H9 (cell line): ENCODE data around the gene RORC. TPM values are rescaled to one million over a fixed set of nuclear protein-coding genes. Genes with fewer than 3 reads are reported as not detected.

Source experiments
- DNase-seq: peaks from one replicate; pipeline ENCODE4 v3.0.0-alpha.2; 2017
- H2AFZ ChIP-seq: one replicate; pipeline ENCODE4 v1.6.1; 2013; ENCODE audit warnings: mild to moderate bottlenecking, low read length, control low read depth, moderate library complexity
- H2AK5ac ChIP-seq: 2 replicates; pipeline ENCODE4 v1.6.1; 2013; ENCODE audit warnings: low read length, control low read depth, mixed read lengths; ENCODE audit not compliant: insufficient read length
- H2BK120ac ChIP-seq: one replicate; pipeline ENCODE4 v1.6.1; 2013; ENCODE audit warnings: low read depth, mild to moderate bottlenecking, low read length, control low read depth, inconsistent platforms; ENCODE audit not compliant: poor library complexity, severe bottlenecking
- H2BK12ac ChIP-seq: 2 replicates; pipeline ENCODE4 v1.6.1; 2013; ENCODE audit warnings: low read length, control low read depth, mixed read lengths, low read depth; ENCODE audit not compliant: insufficient read length
- H2BK15ac ChIP-seq: 2 replicates; pipeline ENCODE4 v1.6.1; 2013; ENCODE audit warnings: low read depth, low read length, control low read depth
- H2BK20ac ChIP-seq: one replicate; pipeline ENCODE4 v1.6.1; 2013; ENCODE audit warnings: low read depth, mild to moderate bottlenecking, low read length, control low read depth, inconsistent platforms; ENCODE audit not compliant: poor library complexity, severe bottlenecking
- H2BK5ac ChIP-seq: 2 replicates; pipeline ENCODE4 v1.6.1; 2013; ENCODE audit warnings: low read length, control low read depth, mixed read lengths; ENCODE audit not compliant: insufficient read length
- H3K14ac ChIP-seq: 2 replicates; pipeline ENCODE4 v1.6.1; 2013; ENCODE audit warnings: low read length, control low read depth; ENCODE audit not compliant: insufficient read depth
- H3K18ac ChIP-seq: 2 replicates; pipeline ENCODE4 v1.6.1; 2013; ENCODE audit warnings: low read depth, mild to moderate bottlenecking, mixed read lengths, low read length, control low read depth; ENCODE audit not compliant: insufficient read length
- H3K23ac ChIP-seq: 2 replicates; pipeline ENCODE4 v1.6.1; 2013; ENCODE audit warnings: low read length, control low read depth, mixed read lengths, low read depth; ENCODE audit not compliant: insufficient read length
- H3K23me2 ChIP-seq: 2 replicates; pipeline ENCODE4 v1.6.1; 2013; ENCODE audit warnings: low read depth, mild to moderate bottlenecking, mixed read lengths, low read length, control low read depth; ENCODE audit not compliant: insufficient read length, poor library complexity, severe bottlenecking
- H3K27ac ChIP-seq: 2 replicates; pipeline ENCODE4 v1.5.1; 2013; ENCODE audit warnings: low read length, control low read depth, mixed read lengths, low read depth; ENCODE audit not compliant: insufficient read length
- H3K27me3 ChIP-seq: 2 replicates; pipeline ENCODE4 v1.6.1; 2013; ENCODE audit warnings: low read length, control low read depth, inconsistent platforms; ENCODE audit not compliant: insufficient read depth
- H3K4ac ChIP-seq: 2 replicates; pipeline ENCODE4 v1.6.1; 2013; ENCODE audit warnings: low read depth, mild to moderate bottlenecking, control low read depth, inconsistent platforms, low read length, moderate library complexity
- H3K4me1 ChIP-seq: 2 replicates; pipeline ENCODE4 v1.6.1; 2013; ENCODE audit warnings: low read length, control low read depth, inconsistent platforms; ENCODE audit not compliant: insufficient read depth
- H3K4me2 ChIP-seq: 2 replicates; pipeline ENCODE4 v1.6.1; 2013; ENCODE audit warnings: low read length, control low read depth, mixed read lengths; ENCODE audit not compliant: insufficient read length, insufficient read depth
- H3K56ac ChIP-seq: 2 replicates; pipeline ENCODE4 v1.6.1; 2013; ENCODE audit warnings: low read depth, mild to moderate bottlenecking, mixed read lengths, low read length, control low read depth; ENCODE audit not compliant: insufficient read length
- H3K79me1 ChIP-seq: 2 replicates; pipeline ENCODE4 v1.6.1; 2013; ENCODE audit warnings: low read depth, mild to moderate bottlenecking, moderate library complexity, low read length, control low read depth, inconsistent platforms; ENCODE audit not compliant: insufficient read depth, poor library complexity, severe bottlenecking
- H3K79me2 ChIP-seq: 2 replicates; pipeline ENCODE4 v1.6.1; 2013; ENCODE audit warnings: low read length, control low read depth, inconsistent platforms; ENCODE audit not compliant: insufficient read depth
- H3K9ac ChIP-seq: 2 replicates; pipeline ENCODE4 v1.6.1; 2013; ENCODE audit warnings: low read length, control low read depth, mixed read lengths; ENCODE audit not compliant: insufficient read length; ENCODE audit errors: extremely low read depth
- H3K9me3 ChIP-seq: one replicate; pipeline ENCODE4 v1.6.1; 2013; ENCODE audit warnings: low read depth, low read length, inconsistent platforms; ENCODE audit not compliant: control insufficient read depth
- H3T11ph ChIP-seq: one replicate; pipeline ENCODE4 v1.6.1; 2013; ENCODE audit warnings: mild to moderate bottlenecking, low read length, control low read depth, inconsistent platforms
- H4K20me1 ChIP-seq: one replicate; pipeline ENCODE4 v1.6.1; 2013; ENCODE audit not compliant: control insufficient read depth, insufficient read length, insufficient read depth
- H4K5ac ChIP-seq: 2 replicates; pipeline ENCODE4 v1.6.1; 2013; ENCODE audit warnings: low read depth, mild to moderate bottlenecking, mixed read lengths, low read length, control low read depth; ENCODE audit not compliant: insufficient read length
- H4K8ac ChIP-seq: replicated peaks from 2 replicates; pipeline ENCODE4 v1.6.1; 2013; ENCODE audit warnings: low read length, control low read depth, mixed read lengths, low read depth; ENCODE audit not compliant: insufficient read length
- H4K91ac ChIP-seq: 2 replicates; pipeline ENCODE4 v1.6.1; 2013; ENCODE audit warnings: low read depth, mild to moderate bottlenecking, moderate library complexity, mixed read lengths, low read length, control low read depth; ENCODE audit not compliant: insufficient read length
- H3K27ac Mint-ChIP-seq, 3 experiments: 2 replicates in 2 of 3; 3 replicates in 1 of 3; pipeline ENCODE4 v1.8.0; 2020 to 2021; ENCODE audit warnings: mixed read lengths in 3 of 3, mild to moderate bottlenecking in 1 of 3, moderate library complexity in 1 of 3
- H3K27me3 Mint-ChIP-seq: 2 replicates; pipeline ENCODE4 v1.8.0; 2021; ENCODE audit warnings: low read depth, mild to moderate bottlenecking, moderate library complexity, mixed read lengths
- H3K36me3 Mint-ChIP-seq, 3 experiments: 2 replicates in 2 of 3; 3 replicates in 1 of 3; pipeline ENCODE4 v1.8.0; 2020 to 2021; ENCODE audit warnings: low read depth in 3 of 3, mixed read lengths in 3 of 3; ENCODE audit not compliant: insufficient read depth in 1 of 3
- H3K4me1 Mint-ChIP-seq, 2 experiments: 2 replicates each; pipeline ENCODE4 v1.8.0; 2020; ENCODE audit warnings: mixed read lengths in 2 of 2
- H3K4me3 Mint-ChIP-seq, 2 experiments: 2 replicates in 1 of 2; 3 replicates in 1 of 2; pipeline ENCODE4 v1.8.0; 2020 to 2021; ENCODE audit warnings: mild to moderate bottlenecking in 2 of 2, mixed read lengths in 2 of 2, moderate library complexity in 1 of 2
- H3K9me3 Mint-ChIP-seq, 2 experiments: 2 replicates in 1 of 2; 3 replicates in 1 of 2; pipeline ENCODE4 v1.8.0; 2020; ENCODE audit warnings: mild to moderate bottlenecking in 2 of 2, mixed read lengths in 2 of 2, moderate library complexity in 1 of 2
- CTCF ChIP-seq: fragments of 200-600 bp; sonication (generic); conservative IDR thresholded peaks from 3 replicates; pipeline ENCODE4 v1.8.0; 2021; ENCODE audit warnings: antibody characterized with exemption, mild to moderate bottlenecking
- WGBS: extraction: QIAGEN DNeasy Blood & Tissue Kit; methylation state at CpG from one replicate; pipeline ENCODE4 v1.1.7; 2013; ENCODE audit warnings: missing lambda C conversion rate, low lambda C conversion rate, mixed read lengths; ENCODE audit not compliant: insufficient read length; ENCODE audit errors: extremely low coverage; 5-methylcytosine and 5-hydroxymethylcytosine counted together
- total RNA-seq: library from RNA; stranded (reverse); gene quantifications from 2 replicates; pipeline ENCODE4 v1.2.1, GENCODE V29; 2021

Gene RORC
- total RNA-seq, 1 experiment from 2014 or later: 0.52 TPM

GRCh38 chr1:151858030-151858746 lies 26.6 kb upstream of the RORC start:
- peaks cover 19 to 25% of the 10 kb centered on the region in 2 experiments for H3K4me1 Mint-ChIP-seq
- Histone ChIP-seq H4K5ac (no peak overlapping the region), H2BK15ac (no peak overlapping the region), H4K8ac (no peak overlapping the region), H3K27ac (no peak overlapping the region), H4K91ac (no peak overlapping the region), H3K4ac (no peak overlapping the region), H2BK20ac (no peak overlapping the region), H3K4me1 (no peaks in the 10 kb centered on the region; the same call in 1 of the 2 replicates), H3K9ac (no peak overlapping the region), H2BK5ac (no peak overlapping the region), H2AFZ (no peak overlapping the region), H3K9me3 (no peaks in the 10 kb centered on the region), H2BK120ac (no peak overlapping the region), H3K23me2 (no peaks in the 10 kb centered on the region), H3K56ac (no peak overlapping the region), H3T11ph (no peak overlapping the region), H3K23ac (no peak overlapping the region), H3K27me3 (peaks cover 37% of the 10 kb centered on the region), H2BK12ac (no peak overlapping the region), H3K4me2 (no peak overlapping the region), H3K79me1 (no peaks in the 10 kb centered on the region), H3K79me2 (no peaks in the 10 kb centered on the region), H3K18ac (no peak overlapping the region), H3K14ac (no peak overlapping the region), H2AK5ac (no peak overlapping the region), H4K20me1 (no peaks in the 10 kb centered on the region)
- no peak overlapping the region for H3K27ac Mint-ChIP-seq
- no peaks in the 10 kb centered on the region; a peak in 1 of 5 replicates for H3K9me3 Mint-ChIP-seq
- H3K4me3 Mint-ChIP-seq: no peak overlapping the region
- H3K36me3 Mint-ChIP-seq: no peaks in the 10 kb centered on the region
- H3K27me3 Mint-ChIP-seq: peaks cover 93% of the 10 kb centered on the region
- WGBS: no CpG with 5 or more reads among the region's 3 CpGs
- TF ChIP-seq CTCF: no peak
- DNase-seq: no peak
